ENCODE measurements around the gene DENND1A.

DNA sequence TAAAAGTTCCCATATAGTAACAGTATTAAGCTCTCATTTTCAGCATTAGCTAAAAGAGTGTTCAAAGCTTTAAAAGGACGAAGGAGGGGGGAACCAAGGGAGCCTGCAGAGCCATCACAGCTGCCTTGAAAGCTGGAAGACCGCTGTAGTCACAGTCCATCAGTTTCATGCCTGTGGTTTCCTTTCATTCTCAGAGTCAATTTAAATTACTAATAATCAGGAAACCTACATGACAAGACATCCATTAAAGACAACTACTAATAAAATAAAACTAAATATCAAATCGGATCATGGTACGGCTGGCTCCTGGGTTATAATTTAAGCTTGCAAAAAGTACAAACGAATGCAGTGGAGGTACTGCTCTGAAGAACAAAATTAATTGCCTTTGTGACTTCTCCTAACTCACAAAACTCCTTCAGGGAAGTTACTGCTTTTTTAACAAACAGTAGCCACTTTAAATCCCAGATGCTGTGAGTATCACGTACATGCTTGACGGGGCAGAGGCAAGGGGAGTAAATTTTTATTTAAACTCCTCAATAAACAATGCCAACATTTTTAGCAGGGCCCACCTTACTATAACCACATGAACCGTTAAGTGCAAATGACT lies 213.5 kb downstream of the DENND1A start:
- TF ChIP-seq, protein P1, sequence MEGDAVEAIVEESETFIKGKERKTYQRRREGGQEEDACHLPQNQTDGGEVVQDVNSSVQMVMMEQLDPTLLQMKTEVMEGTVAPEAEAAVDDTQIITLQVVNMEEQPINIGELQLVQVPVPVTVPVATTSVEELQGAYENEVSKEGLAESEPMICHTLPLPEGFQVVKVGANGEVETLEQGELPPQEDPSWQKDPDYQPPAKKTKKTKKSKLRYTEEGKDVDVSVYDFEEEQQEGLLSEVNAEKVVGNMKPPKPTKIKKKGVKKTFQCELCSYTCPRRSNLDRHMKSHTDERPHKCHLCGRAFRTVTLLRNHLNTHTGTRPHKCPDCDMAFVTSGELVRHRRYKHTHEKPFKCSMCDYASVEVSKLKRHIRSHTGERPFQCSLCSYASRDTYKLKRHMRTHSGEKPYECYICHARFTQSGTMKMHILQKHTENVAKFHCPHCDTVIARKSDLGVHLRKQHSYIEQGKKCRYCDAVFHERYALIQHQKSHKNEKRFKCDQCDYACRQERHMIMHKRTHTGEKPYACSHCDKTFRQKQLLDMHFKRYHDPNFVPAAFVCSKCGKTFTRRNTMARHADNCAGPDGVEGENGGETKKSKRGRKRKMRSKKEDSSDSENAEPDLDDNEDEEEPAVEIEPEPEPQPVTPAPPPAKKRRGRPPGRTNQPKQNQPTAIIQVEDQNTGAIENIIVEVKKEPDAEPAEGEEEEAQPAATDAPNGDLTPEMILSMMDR (IDR thresholded peaks at IDR 0.05) = no peak
- TF ChIP-seq POLR2A (IDR thresholded peaks at IDR 0.05) = no peak

Measured in heart left ventricle (tissue), 13 donors.